ENCODE data around the gene PDCD4. TPM values are rescaled to one million over a fixed set of nuclear protein-coding genes. Genes with fewer than 3 reads are reported as not detected.

PDCD4 gene
- total and polyA plus RNA-seq, 2 of the 8 experiments (the other 6 are each of a cell fraction or from before 2014, with no cell fraction given) = 3.3 to 26.8 TPM

DNA sequence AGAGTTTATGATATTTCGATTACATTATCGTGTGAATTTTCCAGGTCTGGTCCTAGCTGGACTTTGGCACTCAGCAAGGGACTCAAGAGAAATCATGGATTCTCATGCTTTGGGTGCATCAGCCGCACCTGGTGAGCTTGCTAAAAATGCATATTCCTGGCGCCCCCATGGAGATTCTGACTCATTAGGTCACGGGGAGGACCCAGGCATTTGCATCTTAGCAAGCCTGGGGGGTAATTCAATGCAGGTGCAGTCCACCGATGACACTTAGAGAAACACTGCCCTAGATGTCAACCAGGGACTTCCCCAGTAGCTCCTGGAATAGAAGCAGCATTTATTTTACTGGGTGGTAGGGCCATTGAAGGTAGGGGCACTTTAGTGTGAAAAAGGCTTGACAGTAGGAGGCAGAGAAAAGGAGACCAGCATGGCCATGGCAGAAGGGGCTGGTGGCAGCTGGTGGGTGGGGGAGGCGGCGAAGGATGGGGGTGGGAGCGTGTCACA lies 29.9 kb upstream of the PDCD4 start:
- no peak overlapping the region for H4K8ac ChIP-seq (ENCODE audit: extremely low read depth, insufficient read depth, low read length)
- no peak for DNase-seq (ENCODE audit: low read depth in 1 of 2, low spot score in 2 of 2)
- H2BK5ac ChIP-seq (ENCODE audit: low read depth, low read length) = no peak overlapping the region
- CTCF ChIA-PET (ENCODE audit: partially characterized antibody) = interaction anchor here (0.7 to 1.2 kb wide), 3 partner anchors 38 to 536 kb away, joined by 3 to 4 read pairs (median 4); no protein-coding TSS in a partner anchor
- no peak overlapping the region for H2BK12ac ChIP-seq (ENCODE audit: low read depth, low read length)
- H2BK20ac ChIP-seq (ENCODE audit: low read length) = no peak overlapping the region
- WGBS, 2 experiments (ENCODE audit: extremely low coverage in 1 of 2, insufficient coverage in 1 of 2, insufficient read length in 1 of 2, insufficient replicate concordance in 2 of 2, low coverage in 1 of 2, low lambda C conversion rate in 2 of 2, missing lambda C conversion rate in 1 of 2) = 72% methylated on average over 6 of the region's 9 CpGs; no CpG with 5 or more reads in 1 of the 2 experiments
- H3K23me2 ChIP-seq (ENCODE audit: low read depth, low read length) = no peaks in the 10 kb centered on the region
- H4K91ac ChIP-seq (replicated peaks; ENCODE audit: insufficient read length, low read length) = no peak overlapping the region
- POLR2A ChIA-PET (ENCODE audit: partially characterized antibody) = interaction anchor here (0.9 to 1.2 kb wide), 2 partner anchors 19 to 31 kb away, joined by 3 to 4 read pairs; no protein-coding TSS in a partner anchor
- no peak overlapping the region for H3K4me2 ChIP-seq (ENCODE audit: insufficient read depth in 1 of 2, low read depth in 2 of 2, low read length in 2 of 2)
- no peak overlapping the region for H3K4ac ChIP-seq (replicated peaks; ENCODE audit: insufficient read length, low read depth, low read length)
- H2AFZ ChIP-seq (ENCODE audit: low read length) = no peak overlapping the region
- FAIRE-seq = no peak
- no peak overlapping the region for H3K14ac ChIP-seq (ENCODE audit: insufficient read length)
- no peaks in the 10 kb centered on the region for H3K27me3 ChIP-seq (replicated peaks in 1 of 4; ENCODE audit: control insufficient read depth in 3 of 4, extremely low read depth in 1 of 4, insufficient read depth in 3 of 4, low read length in 3 of 4)
- no peaks in the 10 kb centered on the region for H3K36me3 ChIP-seq (ENCODE audit: control insufficient read depth in 2 of 4, insufficient read depth in 4 of 4, low read length in 3 of 4)
- no peak overlapping the region for H2AK5ac ChIP-seq (ENCODE audit: low read depth, low read length)
- H3K23ac ChIP-seq (ENCODE audit: insufficient read length) = no peak overlapping the region
- H3K9me3 ChIP-seq (ENCODE audit: insufficient read depth in 2 of 2, low read depth in 1 of 2, low read length in 1 of 2) = no peaks in the 10 kb centered on the region
- H4K20me1 ChIP-seq (replicated peaks in 1 of 2; ENCODE audit: control insufficient read depth in 1 of 2, insufficient read depth in 2 of 2, low read length in 2 of 2) = no peaks in the 10 kb centered on the region
- H4K5ac ChIP-seq (ENCODE audit: insufficient read length, low read depth, low read length) = no peak overlapping the region
- no peak overlapping the region for H2BK15ac ChIP-seq (ENCODE audit: low read length)
- H3K9ac ChIP-seq (replicated peaks in 1 of 4; ENCODE audit: extremely low read depth in 1 of 4, low read depth in 3 of 4, low read length in 3 of 4) = no peak overlapping the region
- no peak overlapping the region for H3K27ac ChIP-seq (ENCODE audit: low read depth, low read length)
- no peak overlapping the region for H3K18ac ChIP-seq (ENCODE audit: extremely low read depth, low read length)
- H2BK120ac ChIP-seq (replicated peaks; ENCODE audit: low read depth, low read length) = no peak overlapping the region
- H3K56ac ChIP-seq (replicated peaks; ENCODE audit: insufficient read length, low read depth, low read length) = no peak overlapping the region
- H3K4me3 ChIP-seq (ENCODE audit: extremely low read depth in 1 of 4, insufficient read depth in 2 of 4, low read depth in 3 of 4, low read length in 4 of 4) = no peak overlapping the region
- H3K79me2 ChIP-seq (ENCODE audit: control insufficient read depth in 1 of 2, insufficient read depth in 2 of 2, low read length in 2 of 2) = no peaks in the 10 kb centered on the region
- no peaks in the 10 kb centered on the region; a peak in 1 of 7 replicates for H3K4me1 ChIP-seq (replicated peaks in 1 of 4; ENCODE audit: control insufficient read depth in 3 of 4, insufficient read depth in 4 of 4, low read length in 3 of 4)
- no peaks in the 10 kb centered on the region for H3K79me1 ChIP-seq (ENCODE audit: low read depth, low read length)
- no peak for TF ChIP-seq RAD21 (IDR thresholded peaks at IDR 0.05 in 1 of 2, conservative IDR thresholded peaks at IDR 0.05 in 1 of 2; ENCODE audit: low read depth in 2 of 2, low read length in 2 of 2)
- TF ChIP-seq CHD1 (IDR thresholded peaks at IDR 0.05; ENCODE audit: low read depth, low read length) = no peak
- TF ChIP-seq BCL11A (IDR thresholded peaks at IDR 0.05; ENCODE audit: low read depth in 2 of 2, low read length in 2 of 2) = no peak
- no peak for TF ChIP-seq POLR2AphosphoS5 (IDR thresholded peaks at IDR 0.05; ENCODE audit: low read depth, low read length)
- no peak for TF ChIP-seq JUN (IDR thresholded peaks at IDR 0.05; ENCODE audit: low read depth, low read length)
- no peak for TF ChIP-seq EGR1 (IDR thresholded peaks at IDR 0.05; ENCODE audit: borderline replicate concordance, low read depth, low read length)
- TF ChIP-seq KDM4A (IDR thresholded peaks at IDR 0.05; ENCODE audit: low read depth, low read length, severe bottlenecking) = no peak
- TF ChIP-seq TAF1 (IDR thresholded peaks at IDR 0.05; ENCODE audit: low read depth, low read length) = no peak
- no peak for TF ChIP-seq ZNF274 (IDR thresholded peaks at IDR 0.05; ENCODE audit: borderline replicate concordance, extremely low read depth, low read length)
- TF ChIP-seq, protein P1, sequence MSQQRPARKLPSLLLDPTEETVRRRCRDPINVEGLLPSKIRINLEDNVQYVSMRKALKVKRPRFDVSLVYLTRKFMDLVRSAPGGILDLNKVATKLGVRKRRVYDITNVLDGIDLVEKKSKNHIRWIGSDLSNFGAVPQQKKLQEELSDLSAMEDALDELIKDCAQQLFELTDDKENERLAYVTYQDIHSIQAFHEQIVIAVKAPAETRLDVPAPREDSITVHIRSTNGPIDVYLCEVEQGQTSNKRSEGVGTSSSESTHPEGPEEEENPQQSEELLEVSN (IDR thresholded peaks at IDR 0.05) = no peak
- TF ChIP-seq GTF2F1 (IDR thresholded peaks at IDR 0.05; ENCODE audit: borderline replicate concordance, low read depth, low read length) = no peak
- no peak for TF ChIP-seq POLR2A (IDR thresholded peaks at IDR 0.05; ENCODE audit: control extremely low read depth in 1 of 2, low read depth in 2 of 2, low read length in 2 of 2)
- no peak for TF ChIP-seq JUND (IDR thresholded peaks at IDR 0.05; ENCODE audit: low read length)
- no peak for TF ChIP-seq TAF7 (optimal IDR thresholded peaks at IDR 0.05; ENCODE audit: borderline replicate concordance, low read depth, low read length)
